Fibroblast of skin of right biceps (primary cell): ENCODE measurements around the gene POGLUT2.

Source experiments
- DNase-seq: peaks from one replicate; pipeline ENCODE4 v3.0.0-alpha.2; 2013

Gene POGLUT2

DNA sequence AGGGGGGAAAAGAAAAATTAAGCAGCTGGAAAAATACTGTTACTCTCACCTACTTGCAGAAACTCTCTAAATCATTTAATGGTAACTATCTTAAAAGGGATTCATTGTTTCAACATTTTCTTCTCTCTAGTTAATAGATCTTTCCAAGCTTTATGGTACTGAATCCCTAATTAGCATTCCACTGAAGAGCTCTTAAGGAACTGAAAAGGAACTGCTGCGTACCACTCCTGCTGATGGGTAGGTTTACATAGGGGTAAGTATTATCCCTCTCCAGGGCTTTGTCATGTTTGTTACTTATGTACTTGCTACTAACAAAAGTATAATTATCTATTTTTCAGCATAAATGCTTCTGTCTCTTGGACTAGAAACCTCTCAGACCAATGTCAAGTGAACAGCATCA is 37.7 kb downstream of the POGLUT2 start:
- no peak for DNase-seq

DNA sequence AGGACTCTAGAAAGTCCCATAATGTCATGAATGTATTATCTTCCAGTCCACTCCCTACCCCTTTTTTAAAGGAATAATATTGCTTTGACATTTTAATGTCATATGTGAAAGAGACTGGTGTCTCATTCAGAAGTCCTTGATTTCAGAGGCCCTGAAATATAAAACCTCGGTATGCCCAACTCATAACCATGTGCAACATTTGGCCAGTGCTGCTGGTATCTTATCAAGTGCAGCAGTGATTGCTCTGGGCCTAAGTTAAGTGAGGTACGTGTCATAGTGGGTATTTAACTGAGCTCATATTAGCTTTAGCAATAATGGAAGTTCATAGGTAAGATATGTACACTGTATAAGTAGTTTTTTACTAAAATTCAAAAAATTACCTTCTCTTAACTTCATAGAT is 39.9 kb downstream of the POGLUT2 start:
- no peak for DNase-seq

GRCh38 chr13:102757006-102757405 is 41.8 kb downstream of the POGLUT2 start:
- DNase-seq: no peak

- no peak for DNase-seq
Measured at GRCh38 chr13:102751886-102752285, 46.9 kb downstream of the POGLUT2 start.

DNA sequence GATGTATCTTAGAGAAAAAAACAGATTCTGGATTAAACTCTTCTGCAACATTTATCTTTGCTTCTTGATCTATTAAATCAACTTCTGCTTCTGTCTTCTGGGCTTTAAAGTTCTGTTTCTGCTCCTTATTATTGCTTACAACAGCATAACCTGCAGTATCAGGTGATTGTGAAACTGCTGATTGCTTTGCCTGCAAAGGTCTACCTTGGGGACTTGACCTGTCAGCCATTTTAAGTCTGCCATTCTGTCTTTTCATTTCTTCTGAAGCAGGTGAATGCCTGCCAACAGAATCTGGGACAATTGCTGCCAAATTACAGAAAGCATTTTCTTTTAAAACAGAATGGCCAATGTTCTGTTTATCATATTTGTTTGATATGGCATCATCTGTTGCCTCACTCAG is 56.3 kb downstream of the POGLUT2 start:
- no peak for DNase-seq

GRCh38 chr13:102742101-102742500 is 56.7 kb downstream of the POGLUT2 start:
- no peak for DNase-seq
